ENCODE data around the gene FGD4. TPM values are rescaled to one million over a fixed set of nuclear protein-coding genes. Genes with fewer than 3 reads are reported as not detected.

The FGD4 gene
- total RNA-seq, 1 experiment from 2014 or later = 13.9 TPM

DNA sequence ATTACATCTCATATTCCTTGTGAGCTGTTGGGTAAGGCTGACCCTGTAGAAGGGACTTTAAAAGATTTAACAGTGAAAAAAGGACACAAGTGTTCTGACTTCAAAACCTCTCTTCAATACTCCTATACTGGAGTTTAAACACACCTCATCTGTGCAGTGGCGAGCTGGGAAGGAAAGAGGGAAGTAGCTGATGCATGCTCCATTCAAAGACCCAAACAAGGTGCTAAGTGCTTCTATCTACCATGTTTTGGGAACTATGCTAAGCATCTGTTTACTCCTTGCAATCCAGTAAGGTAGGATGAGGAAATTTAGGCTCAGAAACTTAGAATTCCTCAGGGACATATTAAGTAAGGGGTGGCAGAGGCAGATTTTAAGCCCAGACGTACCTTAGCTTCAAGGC lies 263.3 kb downstream of the FGD4 start:
- in situ Hi-C loops (cut with HindIII; ENCODE audit: low pct_unique_long_range_greater_than_20kb, low sequenced_read_pairs) = no loop called here

DNA sequence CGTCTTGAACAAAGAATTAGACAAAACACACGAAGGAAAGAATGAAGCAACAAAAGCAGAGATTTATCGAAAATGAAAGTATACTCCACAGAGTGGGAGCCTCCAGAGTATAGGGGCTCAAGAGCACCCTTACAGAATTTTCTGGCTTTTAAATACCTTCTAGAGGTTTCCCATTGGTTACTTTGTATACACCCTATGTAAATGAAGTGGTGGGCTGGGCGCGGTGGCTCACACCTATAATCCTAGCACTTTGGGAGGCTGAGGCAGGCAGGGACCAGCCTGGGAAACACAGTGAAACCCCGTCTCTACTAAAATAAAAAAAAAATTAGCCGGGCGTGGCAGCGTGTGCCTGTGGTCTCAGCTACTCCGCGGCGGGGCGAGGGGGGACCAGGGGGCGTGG lies 266.7 kb downstream of the FGD4 start:
- in situ Hi-C loops (cut with HindIII; ENCODE audit: low pct_unique_long_range_greater_than_20kb, low sequenced_read_pairs) = no loop called here
- no peak for DNase-seq (ENCODE audit: low read depth)

More for the DNA sequence above, 263.3 kb downstream of the FGD4 start:
- no peak for DNase-seq (ENCODE audit: low read depth)

DNA sequence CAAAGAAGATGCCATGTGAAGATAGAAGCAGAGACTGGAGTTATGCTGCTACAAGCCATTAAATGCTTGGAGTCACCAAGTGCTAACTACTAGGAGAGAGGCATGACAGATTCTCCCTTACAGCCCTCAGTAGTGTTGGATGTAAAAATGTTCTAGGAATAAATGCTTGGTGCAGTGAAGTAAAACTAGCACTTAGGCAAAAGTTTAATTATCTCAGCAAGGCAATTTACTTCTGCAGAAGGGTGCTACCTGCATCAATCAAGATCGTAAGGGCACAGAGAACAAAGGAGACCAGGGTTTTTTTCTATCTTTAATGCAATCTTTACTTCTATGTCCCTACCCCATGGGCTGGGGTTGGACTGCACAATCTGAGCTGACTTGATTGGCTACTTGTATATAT lies 270.2 kb downstream of the FGD4 start:
- in situ Hi-C loops (cut with HindIII; ENCODE audit: low pct_unique_long_range_greater_than_20kb, low sequenced_read_pairs) = no loop called here
- DNase-seq (ENCODE audit: low read depth) = no peak

DNA sequence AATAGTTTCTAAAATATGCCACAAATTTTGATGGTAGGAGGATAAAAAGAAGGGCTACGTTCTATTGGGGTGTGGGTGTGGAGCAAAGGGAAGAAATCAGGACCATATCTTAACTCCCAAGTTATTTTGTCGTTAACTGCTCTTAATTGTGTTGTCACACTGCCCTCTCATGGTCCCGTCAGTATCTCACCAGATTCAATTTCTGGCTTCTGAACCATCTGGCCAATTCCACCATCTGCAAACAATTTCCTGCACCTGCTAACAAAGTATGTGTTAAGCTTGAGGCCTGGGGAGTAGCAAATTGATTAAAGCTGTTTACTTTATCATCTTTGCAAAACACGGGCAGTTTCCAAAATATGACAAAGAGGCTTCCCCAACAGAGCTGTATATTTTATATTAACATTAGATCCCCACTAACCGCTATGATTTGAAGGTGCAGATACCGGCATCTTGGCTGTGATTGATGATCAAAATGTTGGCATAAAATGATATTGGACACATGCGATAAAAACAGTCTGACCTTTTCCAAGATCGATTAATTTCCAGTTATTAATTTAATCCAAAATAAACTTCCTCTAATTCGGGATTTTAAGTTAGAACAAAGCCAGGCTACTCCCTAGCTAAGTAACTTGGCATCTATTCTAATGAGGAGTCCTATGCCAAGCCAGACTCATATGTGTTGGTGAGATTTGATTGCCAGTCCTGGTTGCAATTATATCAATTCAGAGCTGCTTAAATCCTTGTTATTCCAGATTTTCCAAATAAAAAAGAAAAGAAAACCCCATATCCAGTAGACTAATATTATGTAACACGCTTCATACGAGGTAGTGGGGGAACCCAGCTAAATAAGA lies 272.8 kb downstream of the FGD4 start:
- no peak for DNase-seq (ENCODE audit: low read depth)
- in situ Hi-C loops (cut with HindIII; ENCODE audit: low pct_unique_long_range_greater_than_20kb, low sequenced_read_pairs) = no loop called here

DNA sequence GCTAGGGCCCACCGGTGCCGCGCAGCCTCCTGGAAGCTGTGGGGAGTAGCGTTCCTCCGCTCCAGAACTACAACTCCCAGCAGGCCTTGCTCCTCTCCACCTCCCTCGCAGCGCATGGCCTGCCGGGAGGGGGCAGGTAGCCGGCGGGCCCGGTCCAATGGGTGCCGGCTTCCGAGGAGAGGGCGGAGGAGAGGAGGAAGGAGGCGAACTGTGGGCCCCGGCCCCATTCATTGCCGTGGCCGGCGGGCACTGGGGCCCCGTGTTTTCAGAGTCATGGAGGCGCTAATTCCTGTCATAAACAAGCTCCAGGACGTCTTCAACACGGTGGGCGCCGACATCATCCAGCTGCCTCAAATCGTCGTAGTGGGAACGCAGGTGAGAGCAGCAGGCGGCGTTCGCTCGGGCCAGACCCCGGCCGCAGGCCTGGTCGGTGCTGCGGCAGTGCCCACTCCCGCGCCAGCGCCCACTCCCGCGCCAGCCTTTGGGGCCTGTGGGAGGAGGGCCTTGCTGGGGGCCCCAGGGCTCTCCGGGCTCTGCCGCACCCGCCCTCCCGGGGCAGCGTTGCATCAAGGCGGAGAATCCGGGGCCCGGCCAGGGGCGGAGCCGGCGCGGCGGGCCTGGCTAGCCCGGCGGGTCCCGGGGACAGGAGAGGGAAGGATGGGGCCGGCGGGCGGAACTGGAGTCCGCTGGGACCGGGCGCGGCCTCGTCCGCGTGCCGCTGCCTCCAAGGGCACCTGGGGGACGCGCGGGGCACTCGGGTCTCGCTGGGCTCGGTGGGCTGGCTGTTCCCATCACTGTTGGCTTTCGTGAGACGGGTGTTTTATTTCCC lies 279.9 kb downstream of the FGD4 start, which contains the start of gene DNM1L:
TSS of gene DNM1L (plus strand) at position 211 of the 829 bp plus-strand sequence. CDS start at position 274, 63 bp downstream.
- in situ Hi-C loops (cut with HindIII; ENCODE audit: low pct_unique_long_range_greater_than_20kb, low sequenced_read_pairs) = no loop called here
- DNase-seq (ENCODE audit: low read depth) = peak; percentile 99

DNA sequence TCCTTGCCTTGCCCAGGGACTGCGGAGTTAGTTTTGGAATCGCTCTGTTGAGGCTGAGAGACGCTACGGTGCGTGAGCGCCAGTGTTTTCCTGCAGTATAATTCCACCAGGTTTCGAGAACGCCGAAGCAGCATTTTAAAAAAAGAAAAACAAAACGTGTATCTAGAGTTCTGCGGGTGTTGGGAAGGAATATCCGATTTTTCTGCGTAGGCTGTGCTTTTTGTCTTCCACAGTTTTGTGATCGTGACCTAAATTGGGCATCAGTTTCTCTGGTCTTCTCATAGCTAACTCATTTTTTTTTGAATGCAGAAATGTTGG lies 280.5 kb downstream of the FGD4 start:
- in situ Hi-C loops (cut with HindIII; ENCODE audit: low pct_unique_long_range_greater_than_20kb, low sequenced_read_pairs) = no loop called here
- no peak for DNase-seq (ENCODE audit: low read depth)

DNA sequence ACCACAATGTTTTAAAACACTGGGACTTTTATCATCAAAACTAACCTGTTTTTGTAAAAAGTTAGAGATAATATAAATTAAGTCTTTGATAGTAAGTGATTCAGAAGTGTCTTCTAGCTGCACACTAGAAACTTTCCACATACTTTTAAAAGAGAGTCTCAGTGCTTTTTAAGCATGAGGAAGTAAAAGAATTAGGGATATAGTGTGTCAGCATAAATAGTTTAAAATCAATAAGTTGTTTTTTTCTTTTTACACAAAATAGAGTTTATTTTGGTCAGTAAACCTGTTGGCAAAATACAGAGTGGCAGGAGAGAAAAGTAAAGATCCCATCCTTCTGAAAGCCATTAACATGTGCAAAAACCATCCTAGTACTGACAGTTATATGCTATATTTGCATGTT lies 281.4 kb downstream of the FGD4 start:
- in situ Hi-C loops (cut with HindIII; ENCODE audit: low pct_unique_long_range_greater_than_20kb, low sequenced_read_pairs) = no loop called here
- no peak for DNase-seq (ENCODE audit: low read depth)

DNA sequence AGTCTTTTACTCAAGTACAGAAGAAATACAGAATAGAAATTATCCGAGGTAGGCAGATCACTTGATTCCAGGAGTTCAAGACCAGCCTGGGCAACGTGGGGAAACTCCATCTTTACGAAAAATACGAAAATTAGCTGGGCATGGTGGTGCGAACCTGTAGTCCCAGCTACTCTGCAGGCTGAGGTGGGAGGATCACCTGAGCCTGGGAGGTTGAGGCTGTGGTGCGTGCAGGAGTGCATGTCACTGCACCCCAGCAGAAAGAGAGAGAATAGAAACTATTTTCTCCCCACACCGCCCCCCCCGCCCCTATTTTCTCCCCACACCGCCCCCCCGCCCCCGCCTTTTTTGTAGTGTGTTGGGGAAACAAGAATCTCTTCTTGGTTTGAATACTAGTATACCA lies 281.9 kb downstream of the FGD4 start:
- DNase-seq (ENCODE audit: low read depth) = no peak
- in situ Hi-C loops (cut with HindIII; ENCODE audit: low pct_unique_long_range_greater_than_20kb, low sequenced_read_pairs) = no loop called here

DNA sequence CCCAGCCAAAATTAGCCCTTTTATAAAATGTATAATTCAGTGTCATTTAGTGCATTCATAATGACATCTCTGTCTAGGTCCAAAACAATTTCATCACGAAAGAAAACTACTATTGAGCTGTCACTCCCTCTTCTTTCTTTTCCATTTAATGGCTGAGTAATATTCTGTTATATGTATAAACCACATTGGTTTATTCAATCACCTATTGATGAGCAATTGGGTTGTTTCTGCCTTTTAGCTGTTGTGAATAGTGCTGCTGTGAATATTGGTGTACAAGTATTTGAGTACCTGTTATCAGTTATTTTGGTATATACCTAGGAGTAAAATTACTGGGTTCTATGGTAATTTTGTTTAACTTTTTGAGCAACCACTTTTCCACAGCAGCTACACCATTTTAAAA lies 287.0 kb downstream of the FGD4 start:
- in situ Hi-C loops (cut with HindIII; ENCODE audit: low pct_unique_long_range_greater_than_20kb, low sequenced_read_pairs) = no loop called here
- DNase-seq (ENCODE audit: low read depth) = no peak

DNA sequence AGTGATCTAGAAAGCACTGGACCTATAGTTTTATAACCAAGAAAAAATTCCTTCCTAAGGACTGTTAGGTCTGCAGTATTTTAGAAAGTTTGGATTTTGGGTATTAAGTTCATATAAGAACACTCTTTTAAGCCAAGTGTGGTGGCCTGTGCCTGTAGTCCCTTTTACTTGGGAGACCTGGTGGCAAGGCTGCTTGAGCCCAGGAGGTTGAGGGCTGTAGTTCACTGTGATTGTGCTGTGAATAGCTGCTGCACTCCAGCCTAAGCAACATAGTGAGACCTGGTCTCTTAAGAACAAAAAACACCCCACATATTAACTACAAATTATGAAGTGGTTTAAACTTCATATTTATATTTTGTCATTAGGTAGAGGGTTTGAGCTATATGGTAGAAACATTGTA lies 289.4 kb downstream of the FGD4 start:
- DNase-seq (ENCODE audit: low read depth) = no peak
- in situ Hi-C loops (cut with HindIII; ENCODE audit: low pct_unique_long_range_greater_than_20kb, low sequenced_read_pairs) = no loop called here

DNA sequence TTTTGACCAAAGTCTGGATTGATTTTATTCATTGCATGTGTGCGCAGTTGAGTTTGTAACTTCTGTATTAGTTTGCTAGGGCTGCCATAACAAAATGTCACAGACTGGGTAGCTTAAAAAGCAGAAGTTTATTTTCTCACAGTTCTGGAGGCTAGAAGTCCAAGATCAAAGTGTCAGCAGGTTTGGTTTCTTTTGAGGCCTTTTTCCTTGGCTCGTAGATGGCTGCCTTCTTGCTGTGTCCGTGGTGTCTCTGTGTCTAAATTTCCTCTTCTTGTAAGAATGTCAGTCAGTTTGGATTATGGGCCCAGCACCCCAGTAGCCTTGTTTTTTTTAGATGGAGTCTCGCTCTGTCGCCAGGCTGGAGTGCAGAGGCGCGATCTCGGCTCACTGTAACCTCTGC lies 291.6 kb downstream of the FGD4 start:
- in situ Hi-C loops (cut with HindIII; ENCODE audit: low pct_unique_long_range_greater_than_20kb, low sequenced_read_pairs) = no loop called here

DNA sequence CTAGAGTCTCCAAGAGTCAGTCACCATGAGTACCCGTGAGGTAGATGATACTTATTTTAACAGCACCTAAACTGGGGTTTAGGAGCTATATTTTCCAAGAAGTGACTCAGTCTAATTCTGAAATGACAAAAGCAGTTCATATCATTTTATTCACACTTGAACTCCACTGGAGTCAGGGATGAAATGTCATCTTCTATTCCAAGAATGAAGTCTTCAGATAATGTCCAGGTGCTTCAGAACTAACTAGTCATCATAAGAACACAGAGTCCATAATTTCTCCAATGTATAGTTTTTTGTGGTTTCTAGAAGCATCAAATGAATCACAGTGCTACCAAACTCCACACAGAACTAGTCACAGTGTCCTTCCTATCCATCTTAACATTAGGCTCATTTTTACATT lies 293.0 kb downstream of the FGD4 start:
- DNase-seq (ENCODE audit: low read depth) = no peak
- in situ Hi-C loops (cut with HindIII; ENCODE audit: low pct_unique_long_range_greater_than_20kb, low sequenced_read_pairs) = no loop called here

More for the DNA sequence above, 291.6 kb downstream of the FGD4 start:
- no peak for DNase-seq (ENCODE audit: low read depth)

DNA sequence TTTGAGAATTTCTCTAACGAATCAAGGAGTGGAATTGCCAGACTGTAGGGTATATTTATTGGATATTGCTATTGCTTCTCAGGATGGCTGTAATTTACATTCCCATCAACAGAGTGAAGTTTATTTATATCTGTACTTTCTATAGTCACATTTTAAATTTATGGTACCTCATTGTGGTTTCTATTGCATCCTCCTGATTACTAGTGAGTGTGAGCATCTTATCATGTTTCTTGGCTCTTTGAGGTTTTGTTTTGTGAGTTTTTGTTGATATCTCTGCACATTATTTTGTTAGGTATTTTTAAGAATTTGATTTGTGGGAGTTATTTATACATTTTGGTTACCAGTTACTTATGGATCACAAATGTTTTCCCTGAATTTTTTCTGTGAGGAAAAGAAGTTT lies 293.7 kb downstream of the FGD4 start:
- in situ Hi-C loops (cut with HindIII; ENCODE audit: low pct_unique_long_range_greater_than_20kb, low sequenced_read_pairs) = no loop called here

More for the DNA sequence above, 293.7 kb downstream of the FGD4 start:
- DNase-seq (ENCODE audit: low read depth) = no peak
